CMK (cell line): ENCODE data around the gene TRIM65.
"Not testable (repeated sequence)": the region's sequence is repeated elsewhere in the genome, so short reads cannot be mapped to it uniquely, and the experiment has no call there.

Experiments used
- DNase-seq: peaks from one replicate; pipeline ENCODE4 v3.0.0-alpha.2; 2010; ENCODE audit warnings: low read depth

Gene TRIM65

GRCh38 chr17:75895370-75896155 lies 1.2 kb downstream of the TRIM65 start:
- no peak for DNase-seq

- no peak for DNase-seq
Observed at GRCh38 chr17:75894049-75894733, 2.6 kb downstream of the TRIM65 start.

- no peak for DNase-seq
Observed at GRCh38 chr17:75893305-75894048, 3.3 kb downstream of the TRIM65 start.

DNA sequence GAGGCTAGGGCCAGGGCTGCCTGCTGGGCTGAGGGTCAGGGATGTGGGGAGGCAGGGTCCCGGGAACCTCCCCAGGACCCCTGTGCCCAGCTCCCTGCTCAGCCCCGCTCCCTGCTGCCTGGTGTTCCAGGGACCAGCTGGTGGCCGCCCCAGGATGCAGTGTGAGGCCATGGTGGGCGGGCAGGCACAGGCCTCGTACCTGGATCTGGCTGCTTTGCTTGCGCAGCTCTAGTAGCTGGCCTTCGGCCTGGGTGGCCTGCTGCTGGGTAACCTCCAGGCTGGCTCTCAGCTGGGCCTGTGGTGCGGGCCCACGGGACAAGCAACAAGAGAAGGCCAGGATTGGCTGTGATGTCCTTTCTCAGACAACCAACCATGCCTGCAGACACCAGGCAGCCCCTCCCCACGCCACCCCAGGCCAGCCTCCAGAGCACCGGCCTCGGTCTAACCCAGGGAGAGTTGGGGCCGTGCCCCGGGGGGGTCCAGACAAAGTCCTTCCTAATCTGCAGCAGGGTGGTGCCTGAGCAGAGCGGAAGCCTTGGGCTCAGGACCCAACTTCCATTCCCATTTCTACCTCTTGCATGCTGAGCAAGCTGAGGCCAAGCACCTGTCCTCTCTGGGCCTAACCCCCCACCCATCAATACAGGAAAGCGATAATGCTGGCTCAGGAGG lies 4.1 kb downstream of the TRIM65 start:
- no peak for DNase-seq

DNA sequence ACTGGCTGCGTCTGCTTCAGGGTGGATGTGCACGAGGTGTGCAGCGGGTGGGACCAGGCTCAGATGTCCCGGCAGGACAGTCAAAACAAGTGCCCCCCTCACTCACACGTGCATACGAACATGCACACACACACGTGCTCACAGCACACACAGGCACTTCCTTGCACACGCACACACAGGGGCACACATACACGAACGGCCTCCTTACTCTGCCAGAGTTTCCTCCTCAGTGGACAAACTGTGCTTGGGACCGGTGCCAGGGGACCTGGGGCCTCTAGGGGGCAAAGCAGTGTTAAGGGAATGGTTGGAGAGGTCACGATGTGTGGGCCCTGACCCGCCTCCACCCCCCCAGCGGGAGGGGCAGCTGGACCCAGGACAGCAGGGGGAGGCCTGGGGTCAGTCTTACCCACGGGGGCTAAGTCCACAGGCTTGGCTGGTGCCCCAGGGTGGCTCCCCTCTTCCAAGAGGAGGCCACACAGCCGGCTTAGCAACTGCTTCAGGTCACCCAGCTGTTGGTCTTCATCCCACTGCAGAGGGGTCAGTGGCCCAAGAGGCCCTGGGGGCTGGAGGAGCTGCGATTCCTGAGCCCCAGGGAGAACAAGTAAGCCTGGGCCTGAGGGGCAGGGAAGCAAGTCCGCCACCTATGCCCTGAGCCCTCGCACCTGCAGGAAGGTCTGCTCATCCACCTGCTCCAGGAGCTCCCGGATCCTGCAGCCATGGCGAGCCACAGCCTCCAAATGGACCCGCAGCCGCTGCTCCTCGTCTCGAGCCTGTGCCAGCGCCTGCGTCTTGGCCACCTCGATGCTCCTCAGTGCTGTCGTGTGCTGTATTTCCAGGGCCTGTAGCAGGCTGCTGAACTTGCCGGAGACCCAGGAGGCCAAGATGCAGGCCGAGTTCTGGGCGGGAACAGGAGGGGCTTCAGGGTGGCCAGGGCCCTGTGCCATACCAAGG lies 4.9 kb downstream of the TRIM65 start:
- no peak for DNase-seq

DNA sequence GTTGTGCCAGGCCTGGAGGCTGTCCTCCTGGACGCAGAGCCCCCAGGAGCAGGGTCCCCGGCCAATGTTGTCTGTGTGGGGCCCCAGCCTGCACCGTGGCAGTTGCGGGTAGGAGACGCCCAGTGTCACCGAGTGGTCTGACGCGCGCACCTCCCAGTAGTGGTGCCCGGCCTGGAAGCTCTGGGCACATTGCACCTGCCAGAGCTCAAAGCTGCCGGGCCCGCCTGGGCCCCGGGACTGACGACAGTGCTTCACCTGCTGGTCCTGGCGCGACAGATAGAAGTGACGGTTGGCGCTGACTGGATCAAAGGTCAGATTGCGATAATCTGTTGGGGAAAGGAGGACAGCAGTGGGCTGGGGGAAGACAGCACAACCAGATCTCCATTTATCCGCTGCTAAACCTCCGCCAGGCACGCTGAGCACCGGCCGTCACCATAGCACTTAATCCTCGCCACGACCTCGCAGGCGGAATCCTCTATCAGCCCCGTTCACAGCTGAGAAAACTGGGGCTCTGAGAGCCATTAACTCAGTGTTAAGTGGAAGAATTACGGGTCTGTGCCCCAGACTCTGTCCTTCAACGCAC lies 5.6 kb downstream of the TRIM65 start:
- DNase-seq: no peak

- DNase-seq: no peak
Observed at GRCh38 chr17:75889454-75889853, 7.3 kb downstream of the TRIM65 start.

DNA sequence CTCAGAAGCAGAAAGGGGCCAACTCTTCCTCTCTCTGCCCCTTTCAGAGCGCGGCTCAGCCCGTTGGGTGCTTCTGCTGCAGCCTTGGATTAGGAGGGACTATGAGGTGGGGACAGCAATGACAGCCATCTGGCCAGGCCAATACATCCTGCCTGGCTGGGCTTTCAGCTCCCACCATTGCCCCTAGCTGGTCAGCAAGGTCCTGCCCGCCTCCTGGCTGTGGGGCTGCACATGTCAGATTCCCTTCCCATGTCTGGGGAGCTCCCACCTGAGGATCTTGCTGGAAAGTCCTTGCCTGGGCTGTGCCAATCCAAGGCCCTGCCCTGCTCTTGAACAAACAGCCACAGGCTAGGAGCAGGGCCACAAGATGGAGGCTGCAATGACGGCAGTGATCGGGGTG lies 8.3 kb downstream of the TRIM65 start:
- no peak for DNase-seq

- DNase-seq: not testable (repeated sequence)
Observed at GRCh38 chr17:75885860-75886259, 10.9 kb downstream of the TRIM65 start.

DNA sequence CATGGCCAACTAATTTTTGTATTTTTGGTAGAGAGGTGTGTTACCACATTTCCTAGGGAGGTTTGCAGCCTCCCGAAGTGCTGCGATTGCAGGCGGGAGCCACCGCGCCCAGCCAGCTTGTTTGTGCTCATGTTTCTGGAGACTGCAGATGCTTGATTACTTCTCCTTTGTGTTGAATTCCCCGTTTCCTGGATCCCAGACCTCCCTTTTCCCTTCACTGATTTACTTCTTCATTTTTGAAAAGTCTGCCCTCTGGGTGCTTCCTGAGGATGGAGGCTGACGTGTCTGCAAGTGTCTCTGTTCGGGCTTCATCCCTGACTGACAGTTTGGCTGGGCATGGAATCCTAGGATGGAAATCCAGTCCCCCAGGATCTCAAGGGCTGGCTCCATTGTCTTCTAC lies 11.3 kb downstream of the TRIM65 start:
- DNase-seq: no peak

GRCh38 chr17:75881678-75882454 lies 14.9 kb downstream of the TRIM65 start:
- no peak for DNase-seq

DNA sequence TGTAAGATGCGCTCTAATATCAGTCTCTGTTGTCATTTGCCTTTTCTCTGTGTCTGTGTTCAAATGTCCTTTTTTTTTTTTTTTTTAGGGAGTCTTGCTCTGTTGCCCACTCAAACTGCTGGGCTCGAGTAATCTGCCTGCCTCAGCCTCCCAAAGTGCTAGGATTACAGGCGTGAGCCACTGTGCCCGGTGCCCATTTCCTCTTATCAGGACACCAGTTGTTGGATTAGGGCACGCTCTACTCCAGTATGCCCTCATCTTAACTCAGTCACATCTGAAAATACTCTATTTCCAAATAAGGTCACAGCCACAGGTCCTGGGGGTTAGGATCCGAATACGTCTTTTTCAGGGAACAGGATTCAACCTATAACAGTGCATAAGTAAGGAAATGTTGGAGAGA lies 16.5 kb downstream of the TRIM65 start:
- DNase-seq: no peak

GRCh38 chr17:75878174-75878998 lies 18.4 kb downstream of the TRIM65 start, which contains the start of gene TRIM47:
Gene TRIM47 (minus strand): TSS chr17:75878581. CDS start chr17:75878548, 33 bp downstream.
- DNase-seq: no peak

DNA sequence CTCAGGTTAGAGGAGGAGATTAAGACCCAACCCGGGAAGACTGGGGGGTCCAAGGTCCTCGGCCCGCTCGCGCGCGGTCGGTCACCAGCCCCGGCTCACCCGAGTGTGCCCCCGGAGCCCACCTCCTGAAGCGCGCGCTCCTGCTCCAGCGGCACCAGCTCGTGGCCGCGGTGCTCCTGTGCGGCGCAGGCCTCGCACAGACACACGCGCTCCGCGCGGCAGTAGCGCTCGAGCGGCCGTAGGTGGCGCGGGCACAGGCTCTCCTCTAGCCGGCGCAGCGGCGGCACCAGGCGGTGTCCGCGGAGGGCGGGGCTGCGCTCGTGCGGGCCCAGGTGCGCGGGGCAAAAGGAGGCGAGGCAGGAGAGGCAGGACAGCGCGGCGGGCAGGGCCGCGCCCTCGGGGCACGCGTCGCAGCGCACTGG lies 19.0 kb downstream of the TRIM65 start:
- no peak for DNase-seq

GRCh38 chr17:75876938-75877751 lies 19.6 kb downstream of the TRIM65 start:
- DNase-seq: no peak

GRCh38 chr17:75876190-75876937 lies 20.4 kb downstream of the TRIM65 start:
- DNase-seq: no peak

- DNase-seq: no peak
Observed at GRCh38 chr17:75875940-75876189, 20.9 kb downstream of the TRIM65 start.
